Right ventricle myocardium superior (tissue), 1 donor: ENCODE measurements around the gene FRMD3. TPM values are rescaled to one million over a fixed set of nuclear protein-coding genes. Genes with fewer than 3 reads are reported as not detected.

ENCODE experiments used
- ATAC-seq: fragments of 200-7000 bp; cut with Tn5 transposase; one replicate; pipeline ENCODE4 v1.9.1; 2020; ENCODE audit warnings: mild to moderate bottlenecking; ENCODE audit not compliant: poor library complexity
- DNase-seq: peaks from one replicate; pipeline ENCODE4 v3.0.0-alpha.2; 2020
- intact Hi-C: fragments of 100-400 bp; cut with DNase I; formaldehyde crosslinking; loops from one replicate; pipeline ENCODE4 v1.11.2; 2022
- total RNA-seq: library from RNA; stranded (reverse); fragmentation: NEBNext Ultra II Directional; extraction: Animal tissue kit (Norgen Biotek cat#: 25700); gene quantifications from one replicate; pipeline ENCODE4 v1.2.1, GENCODE V29; 2021
- donor health status: DM: no; HTN: yes; CAD: no; lungs with severe emphysema.

The FRMD3 gene
- total RNA-seq, 1 donor from 2014 or later: 93.2 TPM

DNA sequence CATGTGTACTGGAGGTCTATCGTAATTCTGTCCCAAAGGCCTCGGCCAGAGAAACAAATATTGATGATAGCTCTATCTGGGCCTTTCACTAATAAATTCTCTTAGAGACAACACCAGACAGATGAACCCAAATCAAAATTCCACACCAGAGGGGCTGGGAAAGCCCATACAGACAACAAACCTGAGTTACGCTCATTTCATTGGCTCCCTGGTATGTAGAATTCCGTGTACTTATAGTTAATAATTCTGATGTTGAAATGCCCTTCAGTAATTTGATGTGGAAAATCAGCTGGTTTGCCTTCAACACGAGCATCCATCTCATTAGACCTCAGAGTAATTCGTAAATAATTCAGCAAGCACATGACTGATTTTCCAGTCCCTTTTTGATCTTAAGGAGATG, 53.2 kb downstream of the FRMD3 start:
- intact Hi-C loops: no loop called here
- ATAC-seq: no peak
- no peak for DNase-seq

DNA sequence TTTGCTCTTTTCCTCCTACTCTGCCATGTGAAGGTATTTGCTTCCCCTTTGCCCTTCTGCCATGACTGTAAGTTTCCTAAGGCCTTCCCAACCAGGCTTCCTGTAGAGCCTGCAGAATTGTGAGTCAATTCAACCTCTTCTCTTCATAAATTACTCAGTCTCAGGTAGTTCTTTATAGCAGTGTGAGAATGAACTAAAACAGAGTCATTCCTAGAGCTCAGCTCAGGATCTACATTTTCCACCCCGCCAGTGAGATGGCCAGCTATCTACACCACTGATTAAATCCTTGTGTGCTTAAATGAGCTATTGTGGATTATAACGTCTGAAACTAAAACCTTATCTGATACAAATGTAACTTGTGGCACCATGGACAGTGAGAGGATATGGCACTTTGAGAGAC, 55.0 kb downstream of the FRMD3 start:
- no peak for ATAC-seq
- intact Hi-C loops: no loop called here

GRCh38 chr9:83479765-83480164, 58.4 kb downstream of the FRMD3 start:
- intact Hi-C loops: no loop called here
- no peak for ATAC-seq

More for the DNA sequence above, 55.0 kb downstream of the FRMD3 start:
- no peak for DNase-seq

DNA sequence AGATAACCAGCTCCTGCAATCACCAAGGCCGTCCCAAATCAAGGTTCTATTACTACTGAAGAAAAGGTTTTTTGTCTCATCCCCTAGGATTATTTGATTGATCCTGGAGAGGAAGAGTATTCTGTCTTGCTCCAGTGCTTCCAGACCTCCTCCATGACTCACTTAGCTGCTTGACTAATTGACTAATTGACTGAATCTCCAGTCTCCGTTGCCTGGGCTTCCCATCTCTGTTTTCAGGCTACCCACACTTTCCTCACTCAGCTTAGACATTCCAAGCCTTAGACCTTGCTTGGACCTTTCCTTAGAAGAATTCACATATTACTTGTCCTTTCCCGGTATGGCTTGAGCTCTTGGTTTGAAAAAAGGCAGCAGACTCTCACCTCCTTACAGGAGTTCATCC, 60.6 kb downstream of the FRMD3 start:
- no peak for DNase-seq
- ATAC-seq: no peak
- intact Hi-C loops: no loop called here

More at GRCh38 chr9:83479765-83480164, 58.4 kb downstream of the FRMD3 start:
- no peak for DNase-seq

GRCh38 chr9:83477120-83477519, 61.1 kb downstream of the FRMD3 start:
- intact Hi-C loops: no loop called here

DNA sequence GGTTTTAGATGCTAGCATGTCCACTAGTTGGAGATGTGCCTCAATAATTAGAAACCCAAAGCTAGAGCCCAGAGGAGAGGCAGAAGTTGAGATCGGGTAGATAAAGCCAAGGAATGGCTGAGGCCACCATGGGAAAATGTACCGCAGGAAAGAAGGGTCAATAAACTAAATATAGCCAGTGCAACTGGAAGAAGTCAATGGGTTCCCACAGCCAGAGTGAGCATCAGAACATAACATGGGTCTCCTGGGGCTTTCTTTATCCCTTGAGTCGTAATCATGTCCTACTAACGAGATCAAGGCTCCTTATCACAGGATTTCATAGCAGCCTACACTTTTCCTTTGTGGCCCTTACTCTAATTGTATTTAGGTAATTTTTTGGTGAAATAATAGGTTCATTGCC, 61.7 kb downstream of the FRMD3 start:
- ATAC-seq (peak; percentile 51), DNase-seq (no peak)
- intact Hi-C loops: no loop called here

More at GRCh38 chr9:83477120-83477519, 61.1 kb downstream of the FRMD3 start:
- no peak for ATAC-seq
- no peak for DNase-seq

GRCh38 chr9:83475741-83476140, 62.5 kb downstream of the FRMD3 start:
- DNase-seq (no peak), ATAC-seq (no peak)
- intact Hi-C loops: no loop called here

DNA sequence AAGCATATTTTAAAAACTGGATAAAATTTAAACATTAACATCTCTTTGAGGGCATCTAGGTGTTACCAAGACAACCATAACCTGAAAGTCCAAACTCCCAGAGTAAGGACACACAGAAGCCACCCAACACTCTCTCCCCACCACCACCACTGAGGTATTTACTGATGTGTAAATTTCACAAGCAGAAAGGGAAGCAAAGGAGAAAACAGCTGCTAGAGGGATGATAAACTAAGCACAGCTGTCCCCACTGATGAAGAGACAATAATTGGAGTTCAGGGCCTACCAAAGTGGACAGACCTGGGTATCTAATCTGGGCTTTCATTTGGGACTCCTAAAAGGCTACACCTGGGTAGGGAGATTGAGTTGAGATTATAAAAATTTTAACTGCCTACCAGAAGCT, 63.6 kb downstream of the FRMD3 start:
- DNase-seq (no peak), ATAC-seq (no peak)
- intact Hi-C loops: no loop called here

DNA sequence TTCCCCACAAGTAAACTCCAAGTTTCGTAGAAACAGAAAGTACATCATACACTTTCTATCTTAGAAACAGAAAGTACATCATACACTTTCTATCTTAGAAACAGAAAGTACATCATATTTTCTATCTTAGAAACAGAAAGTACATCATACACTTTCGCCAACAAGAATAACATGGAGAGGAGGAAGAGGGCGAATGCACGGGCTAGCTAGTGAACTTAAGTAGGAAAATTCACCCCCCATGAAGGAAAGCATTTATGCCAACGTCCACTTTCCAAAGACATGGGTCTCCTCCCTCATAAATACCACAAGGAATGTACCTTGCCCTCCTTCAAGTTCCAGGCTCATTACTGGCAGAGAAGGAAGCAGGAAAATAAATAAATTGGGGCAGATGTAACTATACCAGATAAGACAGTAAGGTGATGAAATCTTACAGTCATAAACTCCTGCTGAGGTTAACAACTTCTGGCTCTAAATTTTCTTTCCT, 64.7 kb downstream of the FRMD3 start:
- no peak for DNase-seq
- ATAC-seq: no peak
- intact Hi-C loops: no loop called here

- intact Hi-C loops: no loop called here
- DNase-seq (no peak), ATAC-seq (no peak)
Measured at GRCh38 chr9:83472764-83473163, 65.4 kb downstream of the FRMD3 start.

GRCh38 chr9:83472221-83472665, 66.0 kb downstream of the FRMD3 start:
- DNase-seq: no peak
- intact Hi-C loops: no loop called here
- peak; percentile 39 for ATAC-seq

- ATAC-seq: peak; percentile 11
- DNase-seq: no peak
- intact Hi-C loops: no loop called here
Measured at GRCh38 chr9:83471241-83471640, 67.0 kb downstream of the FRMD3 start.

DNA sequence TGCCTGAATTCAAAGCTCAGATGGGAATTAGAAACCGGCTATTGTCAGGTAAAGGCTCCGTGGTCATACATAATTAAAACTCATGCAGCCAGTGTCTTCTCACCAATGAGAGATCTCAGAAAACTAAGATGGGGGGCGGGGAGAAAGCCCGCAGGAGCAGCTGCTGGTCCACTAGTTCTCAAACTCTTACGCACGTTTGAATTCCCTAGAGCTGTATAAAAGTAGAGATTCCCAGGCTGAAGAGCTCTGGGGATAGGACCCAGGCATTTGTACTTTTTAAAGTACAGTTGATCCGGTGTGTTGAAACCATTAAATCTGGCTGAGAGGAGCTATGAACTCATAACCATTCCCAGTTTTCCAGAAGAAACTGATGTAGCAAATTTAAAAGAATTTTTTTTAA, 68.5 kb downstream of the FRMD3 start:
- DNase-seq (peak; percentile 41), ATAC-seq (peak; percentile 63)
- intact Hi-C loops: no loop called here

DNA sequence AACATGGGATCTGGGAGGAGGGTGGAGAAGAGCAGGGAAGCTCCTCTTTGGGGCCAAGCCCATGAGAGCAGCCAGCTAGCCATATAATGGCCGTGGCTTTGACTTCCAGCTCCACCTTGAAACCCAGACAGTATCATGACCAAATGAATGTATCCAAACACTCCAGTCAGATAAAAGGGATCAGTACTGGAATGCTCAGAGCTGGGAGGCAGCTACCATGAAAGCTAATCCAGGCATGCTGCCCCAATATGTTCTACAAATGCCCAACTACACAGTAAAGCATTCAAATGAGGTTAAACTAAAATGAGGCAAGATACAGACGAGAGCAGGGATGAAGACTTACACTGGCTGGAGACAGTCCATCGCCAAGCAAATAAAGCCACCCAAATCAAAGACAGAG, 69.4 kb downstream of the FRMD3 start:
- DNase-seq: no peak
- intact Hi-C loops: no loop called here

DNA sequence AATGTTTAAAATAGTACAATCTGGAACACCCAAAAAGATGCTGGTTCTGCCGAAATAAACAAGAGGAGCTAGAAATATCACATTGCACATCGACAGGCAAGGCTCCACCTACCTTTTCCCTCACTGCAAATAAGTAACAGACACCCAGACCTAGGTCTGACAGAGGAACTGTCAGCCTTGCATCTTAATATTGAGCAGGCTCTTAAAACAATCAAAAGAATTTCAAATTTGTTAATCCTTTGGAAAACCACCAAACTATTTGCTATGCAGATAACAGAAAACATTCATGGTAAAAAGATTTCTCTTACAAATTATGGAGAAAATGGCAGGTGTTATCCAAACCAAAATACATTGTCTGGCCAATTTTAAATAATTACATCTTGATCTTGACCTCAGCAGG, 71.3 kb downstream of the FRMD3 start:
- no peak for ATAC-seq
- intact Hi-C loops: no loop called here

More for the DNA sequence above, 69.4 kb downstream of the FRMD3 start:
- no peak for ATAC-seq

DNA sequence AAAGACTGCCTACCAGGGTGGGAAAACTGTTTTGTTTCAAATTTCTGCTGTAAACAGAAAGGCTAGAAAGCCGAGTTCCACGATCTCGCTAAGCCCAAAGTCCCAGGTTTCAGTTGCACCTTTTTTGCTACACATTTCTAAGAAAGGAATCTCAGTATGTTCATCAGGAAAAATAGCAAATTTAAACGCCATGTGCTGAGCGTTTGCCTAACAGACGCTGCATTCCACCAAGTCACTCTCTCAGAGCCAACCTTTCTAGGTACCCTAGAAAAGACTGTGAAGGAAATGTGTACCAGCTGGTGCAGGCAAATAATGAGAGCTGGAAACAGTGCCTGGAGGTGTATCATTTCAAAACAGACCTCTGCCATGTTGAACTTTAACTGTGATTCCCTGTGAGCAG, 71.8 kb downstream of the FRMD3 start:
- intact Hi-C loops: no loop called here
- DNase-seq: no peak
- no peak for ATAC-seq

More for the DNA sequence above, 71.3 kb downstream of the FRMD3 start:
- DNase-seq: no peak

GRCh38 chr9:83459830-83460229, 78.4 kb downstream of the FRMD3 start:
- no peak for DNase-seq
- intact Hi-C loops: no loop called here
- no peak for ATAC-seq

DNA sequence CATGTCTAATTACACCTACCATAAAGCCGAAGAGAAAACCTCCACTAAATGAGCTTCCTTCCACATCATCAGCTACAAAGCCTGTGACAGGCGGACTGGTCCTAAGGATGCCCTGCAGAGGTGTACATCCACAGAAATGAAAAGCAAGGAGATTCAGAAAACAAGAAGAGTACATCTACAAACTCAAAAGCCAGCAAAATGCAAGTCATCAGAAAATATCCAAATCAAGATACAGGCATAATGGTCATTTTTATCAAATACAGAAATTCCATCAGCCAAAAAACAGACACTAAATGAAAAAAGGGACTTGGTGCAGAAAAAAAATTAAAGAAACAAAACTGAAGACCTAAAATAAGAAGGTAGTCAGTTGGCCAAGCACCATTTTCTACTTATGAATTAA, 79.7 kb downstream of the FRMD3 start:
- ATAC-seq (no peak), DNase-seq (no peak)
- intact Hi-C loops: no loop called here

DNA sequence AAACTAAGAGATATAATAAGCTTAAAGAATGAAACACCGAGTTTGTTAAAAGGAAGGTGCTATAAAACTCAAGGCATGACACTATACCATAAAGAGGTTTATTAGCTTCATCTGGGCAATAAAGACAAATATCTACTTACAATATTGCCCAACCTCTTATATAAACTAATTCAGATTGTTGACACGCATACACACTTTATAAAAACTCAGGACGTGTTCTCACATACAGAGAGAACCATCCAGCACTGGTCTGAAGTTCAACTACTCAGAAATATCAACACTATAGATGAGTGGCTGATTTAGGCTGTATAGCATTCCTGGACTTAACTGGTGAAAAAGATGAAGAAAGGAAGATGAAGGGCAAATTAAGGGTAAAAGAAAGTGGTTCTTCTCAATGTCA, 81.2 kb downstream of the FRMD3 start:
- intact Hi-C loops: no loop called here
- ATAC-seq (no peak), DNase-seq (no peak)

DNA sequence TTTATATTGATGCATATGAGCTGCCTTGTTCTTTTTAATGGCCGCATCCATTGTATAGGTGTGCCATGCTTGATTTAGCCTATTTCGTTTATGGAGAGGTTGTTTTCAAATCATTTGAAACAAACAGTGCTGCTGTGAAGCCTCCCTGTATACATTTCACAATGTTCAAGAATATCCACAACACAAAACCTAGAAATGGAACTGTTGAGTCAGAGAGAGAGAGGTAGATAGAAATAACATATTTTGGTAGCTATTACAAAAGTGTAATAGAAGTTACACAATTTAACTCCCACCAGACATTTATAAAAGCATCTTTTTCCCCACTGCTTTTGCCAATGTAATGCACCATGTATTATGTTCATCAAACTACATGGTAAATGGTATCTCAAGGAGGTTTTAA, 82.0 kb downstream of the FRMD3 start:
- intact Hi-C loops: no loop called here
- no peak for DNase-seq
- no peak for ATAC-seq

DNA sequence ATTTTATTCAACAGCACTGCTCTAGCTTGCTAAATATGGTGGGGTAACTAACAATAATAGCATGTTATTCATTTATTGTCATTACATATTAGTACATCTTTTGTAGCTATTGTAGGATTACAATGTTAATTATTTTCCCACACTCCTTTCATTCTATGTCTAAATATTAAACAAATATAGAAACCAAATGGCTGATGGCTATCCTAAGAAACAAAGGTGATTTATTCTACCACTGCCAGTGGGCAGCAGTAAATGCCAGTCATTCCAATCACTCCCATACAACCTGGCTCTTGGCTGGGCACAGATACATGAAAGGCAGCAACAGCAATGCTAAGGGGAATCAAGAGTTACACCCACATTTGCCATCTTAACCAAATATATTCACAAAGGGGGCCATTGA, 84.1 kb downstream of the FRMD3 start:
- DNase-seq (no peak), ATAC-seq (no peak)
- intact Hi-C loops: no loop called here
